ENCODE measurements around the gene THAP9. TPM values are rescaled to one million over a fixed set of nuclear protein-coding genes. Genes with fewer than 3 reads are reported as not detected.
"Not testable (repeated sequence)": the region's sequence is repeated elsewhere in the genome, so short reads cannot be mapped to it uniquely, and the experiment has no call there.

The THAP9 gene
- total RNA-seq, 2 experiments from 2014 or later = 4.0 to 4.7 TPM

DNA sequence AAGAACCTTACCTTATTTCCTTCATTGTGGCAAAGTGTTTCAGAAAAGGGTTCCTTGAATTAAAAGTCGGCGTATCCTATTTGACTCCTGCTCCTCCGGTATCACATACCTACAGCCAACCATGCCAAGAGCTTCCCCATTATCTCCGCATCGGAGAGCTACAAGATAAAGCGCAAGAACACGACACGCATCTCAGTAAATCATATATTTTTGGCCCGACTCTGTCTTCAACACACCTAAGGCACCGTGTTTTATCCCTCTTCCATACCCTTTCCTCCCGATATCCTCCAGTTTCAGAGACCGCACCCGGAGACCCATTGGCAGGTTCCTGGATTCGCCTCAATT lies 497 bp upstream of the THAP9 start:
- H3K4me1 Mint-ChIP-seq = peaks cover 37% of the 10 kb centered on the region
- H3K9me3 Mint-ChIP-seq = no peaks in the 10 kb centered on the region
- H3K27ac Mint-ChIP-seq = no peak overlapping the region
- peaks cover 15% of the 10 kb centered on the region for H3K36me3 Mint-ChIP-seq
- no peaks in the 10 kb centered on the region for H3K27me3 Mint-ChIP-seq
- DNase-seq (no peak), ATAC-seq (ENCODE audit: low read depth) (peak; percentile 1)
- no peak overlapping the region for H3K4me3 Mint-ChIP-seq
- POLR2A ChIA-PET = interaction anchor here (0.6 to 4.7 kb wide), 11 partner anchors 10 to 470 kb away, joined by 3 to 39 read pairs (median 7); partner anchors contain the start of genes COPS4, HNRNPDL, LIN54 and SCD5

DNA sequence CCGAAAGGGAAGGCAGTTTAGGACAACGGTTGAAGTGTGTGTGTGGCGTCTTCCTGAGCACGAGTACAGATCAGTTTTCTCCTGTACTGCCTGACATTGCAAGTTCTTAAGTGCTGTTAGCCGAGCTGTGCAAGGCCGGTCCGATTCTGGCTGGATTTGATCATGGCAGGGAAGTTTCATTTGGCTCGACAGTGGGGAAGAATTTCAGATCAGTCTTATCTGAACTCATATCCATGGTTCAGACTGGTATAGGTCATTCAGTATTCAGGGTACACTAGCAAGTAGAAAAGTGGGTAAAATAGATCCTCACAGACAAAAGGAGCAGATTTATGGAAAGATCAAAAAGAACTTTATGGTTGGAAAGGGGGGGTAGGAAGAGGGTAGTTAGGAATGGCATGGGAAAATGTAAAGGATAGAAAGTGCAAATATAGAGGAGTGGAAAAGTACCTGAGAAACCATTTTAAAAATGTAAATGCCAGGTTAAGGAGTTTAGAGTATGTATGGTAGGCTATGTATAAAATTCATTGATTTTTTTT lies 716 bp downstream of the THAP9 start:
- no peak for ATAC-seq (ENCODE audit: low read depth)
- no peaks in the 10 kb centered on the region for H3K27me3 Mint-ChIP-seq

DNA sequence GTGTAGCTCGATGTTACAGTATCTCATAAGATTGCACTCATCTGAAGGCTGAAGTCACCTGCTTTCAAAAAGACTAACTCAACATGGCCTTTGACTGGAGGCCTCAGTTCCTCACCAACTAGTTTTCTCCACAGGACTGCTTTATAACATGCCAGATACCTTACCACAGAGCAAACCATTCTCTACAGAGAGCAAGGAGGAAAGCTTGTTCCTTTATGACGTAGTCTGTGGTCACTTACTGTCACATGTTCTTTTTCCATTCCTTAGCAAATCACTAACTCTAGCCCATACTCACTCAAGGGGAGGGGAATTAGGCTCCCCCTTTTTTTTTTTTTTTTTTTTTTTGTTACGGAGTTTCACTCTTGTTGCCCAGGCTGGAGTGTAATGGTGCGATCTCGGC lies 3.2 kb downstream of the THAP9 start:
- peak; percentile 1 for ATAC-seq (ENCODE audit: low read depth)

More for the DNA sequence above, 716 bp downstream of the THAP9 start:
- H3K36me3 Mint-ChIP-seq = peaks cover 13% of the 10 kb centered on the region
- no peak for DNase-seq
- POLR2A ChIA-PET = interaction anchor here (0.7 to 4.7 kb wide), 9 partner anchors 11 to 472 kb away, joined by 3 to 39 read pairs (median 7); partner anchors contain the start of genes COPS4, COQ2, HNRNPDL and LIN54
- no peak overlapping the region for H3K27ac Mint-ChIP-seq
- no peaks in the 10 kb centered on the region for H3K9me3 Mint-ChIP-seq
- peaks cover 40% of the 10 kb centered on the region for H3K4me1 Mint-ChIP-seq
- H3K4me3 Mint-ChIP-seq = no peak overlapping the region

DNA sequence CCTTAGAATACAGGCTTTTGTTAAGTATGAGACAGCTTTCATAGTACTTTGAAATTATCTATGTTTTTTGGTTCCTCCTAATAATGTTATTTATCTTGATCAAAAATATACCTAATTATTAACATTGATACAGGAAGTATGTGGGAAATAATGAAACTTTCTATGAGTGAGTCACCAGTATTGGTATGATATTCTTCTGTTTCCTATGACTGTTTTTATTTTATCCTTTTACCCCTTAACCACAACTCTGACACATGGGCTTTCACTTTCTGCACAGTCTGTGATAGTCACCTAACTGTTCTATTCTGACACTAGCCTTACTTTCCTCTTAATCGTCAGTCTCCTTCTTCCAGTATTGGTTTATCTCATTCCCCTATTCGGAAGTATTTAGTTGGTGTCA lies 4.7 kb downstream of the THAP9 start:
- peak; percentile 11 for ATAC-seq (ENCODE audit: low read depth)
- Mint-ChIP-seq H3K4me3 (peak overlapping the region; percentile 67), H3K27ac (peak overlapping the region; percentile 69), H3K4me1 (peaks cover 25% of the 10 kb centered on the region), H3K27me3 (no peaks in the 10 kb centered on the region), H3K9me3 (no peaks in the 10 kb centered on the region), H3K36me3 (peaks cover 2% of the 10 kb centered on the region)
- DNase-seq = no peak
- POLR2A ChIA-PET = interaction anchor here (0.6 to 1.2 kb wide), 2 partner anchors 13 to 56 kb away, joined by 3 to 4 read pairs; no protein-coding TSS in a partner anchor

More for the DNA sequence above, 3.2 kb downstream of the THAP9 start:
- H3K4me3 Mint-ChIP-seq = peak overlapping the region; percentile 50
- no peak for DNase-seq
- POLR2A ChIA-PET = interaction anchor here (0.7 to 1.4 kb wide), 5 partner anchors 13 to 131 kb away, joined by 3 to 4 read pairs (median 3); partner anchors contain the start of gene COPS4
- H3K4me1 Mint-ChIP-seq = peaks cover 27% of the 10 kb centered on the region
- H3K36me3 Mint-ChIP-seq = peaks cover 6% of the 10 kb centered on the region
- H3K27ac Mint-ChIP-seq = peak overlapping the region; percentile 73
- no peaks in the 10 kb centered on the region for H3K27me3 Mint-ChIP-seq
- no peaks in the 10 kb centered on the region for H3K9me3 Mint-ChIP-seq

DNA sequence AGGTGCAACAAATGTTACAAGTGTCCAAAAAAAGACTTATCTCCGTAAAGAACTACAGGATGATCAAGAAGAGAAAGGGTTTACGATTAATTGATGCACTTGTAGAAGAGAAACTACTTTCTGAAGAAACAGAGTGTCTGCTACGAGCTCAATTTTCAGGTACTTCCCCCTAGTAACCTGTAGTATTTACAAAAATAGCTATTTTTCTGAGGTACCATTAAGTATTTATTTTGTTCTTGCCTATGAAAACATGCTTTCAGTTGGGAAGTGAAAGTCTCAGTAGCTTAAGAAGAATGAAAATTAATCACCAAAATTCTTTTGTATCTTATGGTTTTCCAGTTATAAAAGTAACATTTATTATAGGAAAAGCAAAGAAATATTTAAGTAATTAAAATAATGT lies 5.9 kb downstream of the THAP9 start:
- ATAC-seq (ENCODE audit: low read depth) (no peak), DNase-seq (no peak)
- peaks cover 7% of the 10 kb centered on the region for H3K36me3 Mint-ChIP-seq
- H3K4me3 Mint-ChIP-seq = no peak overlapping the region
- H3K4me1 Mint-ChIP-seq = peaks cover 28% of the 10 kb centered on the region
- no peak overlapping the region for H3K27ac Mint-ChIP-seq
- H3K27me3 Mint-ChIP-seq = no peaks in the 10 kb centered on the region
- no peaks in the 10 kb centered on the region for H3K9me3 Mint-ChIP-seq
- POLR2A ChIA-PET = interaction anchor here (1.2 kb wide), 1 partner anchor 12 kb away, joined by 3 read pairs; no protein-coding TSS in a partner anchor

DNA sequence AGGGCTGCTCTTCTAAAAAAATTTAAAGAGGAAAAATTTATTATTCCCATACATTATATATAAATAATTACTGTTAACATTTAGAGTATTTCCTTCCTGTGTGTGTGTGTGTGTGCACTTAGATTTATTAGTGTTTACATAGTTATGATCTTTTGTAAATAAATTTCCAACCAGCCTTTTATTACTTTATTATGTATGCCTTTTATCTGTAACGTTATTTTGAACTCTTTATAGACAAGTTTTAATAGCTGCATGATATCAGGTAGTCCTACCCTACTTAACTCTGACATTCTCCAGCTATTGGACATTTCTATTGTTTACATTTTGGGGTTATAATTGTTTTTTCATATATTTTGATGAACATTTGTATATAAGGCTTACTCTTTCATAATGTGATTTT lies 8.8 kb downstream of the THAP9 start:
- POLR2A ChIA-PET = no interaction called here
- Mint-ChIP-seq H3K9me3 (no peaks in the 10 kb centered on the region), H3K27me3 (no peaks in the 10 kb centered on the region), H3K27ac (no peak overlapping the region), H3K36me3 (peaks cover 12% of the 10 kb centered on the region), H3K4me1 (peaks cover 16% of the 10 kb centered on the region), H3K4me3 (no peak overlapping the region)
- ATAC-seq (ENCODE audit: low read depth) = no peak
- no peak for DNase-seq

DNA sequence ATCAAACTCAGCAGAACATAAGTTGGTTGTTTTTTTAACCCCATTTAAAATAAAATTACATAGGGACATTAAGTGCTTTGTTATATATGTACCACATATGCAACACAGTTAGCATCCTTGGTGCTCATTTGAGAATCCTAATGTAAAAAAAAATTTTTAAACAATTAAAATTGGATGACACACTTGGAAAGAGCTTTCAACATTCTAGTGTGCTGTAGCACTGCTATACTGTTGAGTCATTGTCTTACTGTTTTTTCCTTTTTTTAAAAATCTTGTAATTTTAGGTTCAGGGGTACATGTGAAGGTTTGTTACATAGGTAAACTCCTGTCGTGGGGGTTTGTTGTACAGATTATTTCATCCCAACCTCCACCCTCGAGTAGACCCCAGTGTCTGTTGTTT lies 12.8 kb downstream of the THAP9 start:
- Mint-ChIP-seq H3K27ac (no peak overlapping the region), H3K27me3 (no peaks in the 10 kb centered on the region), H3K9me3 (no peaks in the 10 kb centered on the region), H3K36me3 (peaks cover 23% of the 10 kb centered on the region), H3K4me3 (no peak overlapping the region), H3K4me1 (peaks cover 3% of the 10 kb centered on the region)
- ATAC-seq (ENCODE audit: low read depth) (no peak), DNase-seq (no peak)
- POLR2A ChIA-PET = no interaction called here

DNA sequence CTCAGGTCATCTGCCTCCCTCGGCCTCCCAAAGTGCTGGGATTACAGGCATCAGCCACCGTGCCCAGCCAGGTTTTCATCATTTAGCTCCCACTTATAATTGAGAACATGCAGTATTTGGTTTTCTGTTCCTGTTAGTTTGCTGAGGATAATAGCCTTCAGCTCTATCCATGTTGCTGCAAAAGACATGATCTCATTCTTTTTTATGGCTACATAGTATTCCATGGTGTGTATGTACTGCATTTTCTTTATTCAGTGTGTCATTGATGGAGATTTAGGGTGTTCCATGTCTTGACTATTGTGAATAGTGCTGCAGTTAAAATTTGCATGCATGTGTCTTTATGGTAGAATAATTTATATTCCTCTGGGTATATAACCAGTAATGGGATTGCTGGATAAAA lies 13.4 kb downstream of the THAP9 start:
- H3K4me3 Mint-ChIP-seq; POLR2A ChIA-PET; DNase-seq; H3K4me1 Mint-ChIP-seq; H3K27me3 Mint-ChIP-seq; H3K27ac Mint-ChIP-seq; H3K9me3 Mint-ChIP-seq; ATAC-seq (ENCODE audit: low read depth): not testable (repeated sequence)
- H3K36me3 Mint-ChIP-seq = peaks cover 23% of the 10 kb centered on the region

DNA sequence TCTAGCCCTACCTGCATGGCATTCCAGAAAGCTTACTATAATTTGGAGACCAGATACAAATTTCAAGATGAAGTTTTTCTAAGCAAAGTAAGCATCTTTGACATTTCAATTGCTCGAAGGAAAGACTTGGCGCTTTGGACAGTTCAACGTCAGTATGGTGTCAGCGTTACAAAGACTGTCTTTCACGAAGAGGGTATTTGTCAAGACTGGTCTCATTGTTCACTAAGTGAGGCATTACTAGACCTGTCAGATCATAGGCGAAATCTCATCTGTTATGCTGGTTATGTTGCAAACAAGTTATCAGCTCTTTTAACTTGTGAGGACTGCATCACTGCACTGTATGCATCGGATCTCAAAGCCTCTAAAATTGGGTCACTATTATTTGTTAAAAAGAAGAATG lies 17.6 kb downstream of the THAP9 start:
- Mint-ChIP-seq H3K36me3 (peaks cover 18% of the 10 kb centered on the region), H3K9me3 (no peaks in the 10 kb centered on the region)

DNA sequence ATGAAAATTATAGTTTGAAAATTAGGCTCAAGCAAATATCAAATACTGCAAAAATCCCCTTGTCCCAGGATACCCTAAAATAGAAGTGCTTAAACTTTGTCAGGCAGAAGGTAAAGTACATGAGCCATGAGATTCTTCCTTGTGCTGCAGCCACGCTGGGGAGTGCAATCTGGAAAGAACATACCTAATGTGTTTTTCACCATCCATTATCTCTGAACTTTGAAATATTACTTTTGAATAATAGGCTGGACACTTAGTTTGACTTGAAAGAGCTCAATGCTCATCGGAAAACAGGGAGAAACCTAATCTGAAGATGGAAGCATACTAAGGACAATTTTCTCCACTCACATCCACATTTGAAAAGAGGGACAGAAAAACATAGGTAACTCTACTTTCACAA lies 18.9 kb downstream of the THAP9 start:
- POLR2A ChIA-PET = no interaction called here
- no peak overlapping the region for H3K4me3 Mint-ChIP-seq
- no peaks in the 10 kb centered on the region for H3K27me3 Mint-ChIP-seq
- DNase-seq = no peak
- no peak for ATAC-seq (ENCODE audit: low read depth)
- no peaks in the 10 kb centered on the region for H3K9me3 Mint-ChIP-seq
- H3K4me1 Mint-ChIP-seq = no peaks in the 10 kb centered on the region
- no peak overlapping the region for H3K27ac Mint-ChIP-seq
- peaks cover 14% of the 10 kb centered on the region for H3K36me3 Mint-ChIP-seq

More for the DNA sequence above, 17.6 kb downstream of the THAP9 start:
- no peak for DNase-seq
- no peak for ATAC-seq (ENCODE audit: low read depth)
- Mint-ChIP-seq H3K4me1 (no peaks in the 10 kb centered on the region), H3K4me3 (no peak overlapping the region), H3K27ac (no peak overlapping the region), H3K27me3 (no peaks in the 10 kb centered on the region)
- POLR2A ChIA-PET = interaction anchor here (0.9 kb wide), 1 partner anchor 12 kb away, joined by 3 read pairs; no protein-coding TSS in a partner anchor

DNA sequence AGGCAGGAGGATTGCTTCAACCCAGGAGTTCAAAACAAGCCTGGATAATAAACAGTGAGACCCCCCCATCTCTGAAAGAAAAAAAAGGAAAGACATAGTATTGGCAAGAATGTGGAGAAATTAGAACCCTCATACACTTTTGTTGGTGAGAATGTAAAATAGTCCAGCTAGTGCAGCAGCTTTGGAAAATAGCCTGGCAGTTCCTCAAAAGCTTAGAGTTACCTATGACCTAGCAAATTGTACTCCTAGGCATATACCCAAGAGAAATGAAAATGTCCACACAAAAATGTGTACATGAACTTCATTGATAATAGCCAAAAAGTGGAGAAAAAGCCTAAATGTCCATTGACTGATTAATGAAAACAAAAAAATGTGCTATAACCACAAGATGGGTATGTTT lies 21.3 kb downstream of the THAP9 start:
- ATAC-seq (ENCODE audit: low read depth) (no peak), DNase-seq (no peak)
- POLR2A ChIA-PET = no interaction called here
- no peaks in the 10 kb centered on the region for H3K4me1 Mint-ChIP-seq
- no peak overlapping the region for H3K4me3 Mint-ChIP-seq
- H3K27ac Mint-ChIP-seq = no peak overlapping the region
- H3K9me3 Mint-ChIP-seq = no peaks in the 10 kb centered on the region
- H3K27me3 Mint-ChIP-seq = no peaks in the 10 kb centered on the region
- peaks cover 6% of the 10 kb centered on the region for H3K36me3 Mint-ChIP-seq

DNA sequence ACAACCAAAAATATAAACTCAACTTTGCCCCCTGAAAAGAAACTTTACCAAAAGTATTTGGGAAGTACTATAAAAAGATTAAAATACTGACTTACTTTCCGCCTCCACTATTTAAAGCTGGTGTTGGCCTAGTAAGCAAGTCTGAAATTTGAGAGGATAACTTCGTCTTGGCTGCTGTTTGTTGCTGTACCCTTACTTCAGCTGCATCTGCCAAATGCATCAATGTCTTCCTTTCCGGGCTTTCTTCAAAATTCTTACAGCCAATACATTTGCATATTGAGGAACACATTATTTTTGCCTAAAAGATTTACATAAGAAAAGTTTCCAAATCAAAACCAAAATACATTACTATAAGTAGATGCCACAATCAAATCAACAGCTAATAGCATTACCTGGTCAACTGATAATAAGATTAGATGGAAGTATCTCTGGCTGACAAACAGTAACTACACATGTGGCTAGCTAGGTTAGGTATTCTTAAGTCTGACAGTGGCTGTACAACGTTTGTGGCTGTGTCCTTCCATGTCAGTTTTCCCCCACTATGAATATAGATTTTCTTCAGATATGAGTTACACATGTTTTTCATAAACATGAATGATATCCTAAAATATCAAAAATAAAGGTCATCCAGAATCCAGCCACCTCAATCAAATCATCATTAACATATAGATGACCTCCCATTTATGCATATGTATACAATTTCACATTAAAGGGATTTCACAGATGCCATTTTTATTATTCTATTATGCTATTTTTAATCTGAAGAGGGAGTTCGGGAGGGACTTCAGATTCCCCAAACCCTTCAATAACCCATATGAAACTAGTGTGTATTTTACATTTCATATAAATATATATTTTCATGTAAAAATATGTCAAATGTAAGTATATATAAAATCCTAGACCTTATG lies 30.6 kb downstream of the THAP9 start:
- Mint-ChIP-seq H3K27me3 (no peaks in the 10 kb centered on the region), H3K4me3 (no peak overlapping the region), H3K4me1 (peaks cover 1% of the 10 kb centered on the region), H3K36me3 (peaks cover 36% of the 10 kb centered on the region), H3K27ac (no peak overlapping the region), H3K9me3 (no peaks in the 10 kb centered on the region)
- POLR2A ChIA-PET = no interaction called here
- DNase-seq = no peak
- no peak for ATAC-seq (ENCODE audit: low read depth)

DNA sequence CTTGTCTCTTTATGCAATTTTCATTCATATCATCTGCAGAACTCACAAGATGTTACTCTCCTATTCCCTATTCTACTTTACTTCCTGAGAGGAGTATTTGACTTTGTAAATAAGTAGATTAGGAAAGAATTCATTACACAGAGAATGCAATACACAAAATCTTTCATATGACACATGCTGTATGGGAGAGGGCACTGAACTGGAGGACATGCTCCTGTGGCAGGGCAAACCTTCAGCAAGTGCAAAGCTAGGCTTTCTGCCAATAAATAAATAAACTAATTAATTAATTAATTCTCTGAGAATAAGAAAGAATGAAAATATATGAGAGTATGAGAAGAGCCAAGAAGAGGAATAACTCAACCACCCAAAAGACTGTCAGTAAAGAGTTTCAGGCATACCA lies 33.9 kb downstream of the THAP9 start:
- no peak for ATAC-seq (ENCODE audit: low read depth)
- POLR2A ChIA-PET = no interaction called here
- Mint-ChIP-seq H3K36me3 (peaks cover 46% of the 10 kb centered on the region), H3K27ac (no peak overlapping the region), H3K27me3 (no peaks in the 10 kb centered on the region), H3K4me1 (peaks cover 3% of the 10 kb centered on the region), H3K4me3 (no peak overlapping the region), H3K9me3 (no peaks in the 10 kb centered on the region)
- no peak for DNase-seq

DNA sequence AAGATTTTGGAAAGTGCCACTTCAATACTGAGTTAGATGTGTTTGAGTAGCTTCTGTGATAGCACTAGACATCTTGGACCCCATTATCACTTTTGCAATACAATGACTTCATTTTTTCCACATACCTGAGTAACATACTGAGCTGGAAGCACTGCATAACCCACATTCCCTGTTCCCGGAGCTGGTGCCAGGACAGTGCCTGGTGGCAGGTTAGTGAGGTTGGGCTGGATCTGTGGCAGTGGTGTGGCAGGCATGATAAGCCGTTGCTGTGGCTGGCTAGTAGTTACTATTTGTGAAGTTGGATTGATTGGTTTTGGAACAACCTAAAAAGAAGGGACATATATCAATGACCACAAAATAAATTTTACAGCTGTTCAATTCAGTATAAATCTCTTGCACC lies 38.9 kb downstream of the THAP9 start:
- DNase-seq (no peak), ATAC-seq (ENCODE audit: low read depth) (no peak)
- H3K4me1 Mint-ChIP-seq = peaks cover 7% of the 10 kb centered on the region
- no peaks in the 10 kb centered on the region for H3K27me3 Mint-ChIP-seq
- POLR2A ChIA-PET = interaction anchor here (0.6 kb wide), 1 partner anchor 72 kb away, joined by 3 read pairs; no protein-coding TSS in a partner anchor
- H3K27ac Mint-ChIP-seq = no peak overlapping the region
- H3K4me3 Mint-ChIP-seq = no peak overlapping the region
- H3K9me3 Mint-ChIP-seq = no peaks in the 10 kb centered on the region
- peaks cover 49% of the 10 kb centered on the region for H3K36me3 Mint-ChIP-seq

All from activated naive CD8-positive, alpha-beta T cell treated with anti-CD3 and anti-CD28 coated beads, Interleukin-2, amount 10 ng/mL, durations not matched to agents 7 days and 5 days (primary cell).